HG02938 (cell line): ENCODE results near the gene TGFBR3.

Source experiments
- ATAC-seq: cut with Tn5 transposase; IDR thresholded peaks from one replicate; pipeline ENCODE4 v1.9.1; 2021; ENCODE audit warnings: mild to moderate bottlenecking, moderate library complexity; ENCODE audit not compliant: unreplicated experiment

TGFBR3 gene

GRCh38 chr1:91718877-91719276 lies 167.1 kb downstream of the TGFBR3 start:
- no peak for ATAC-seq

- ATAC-seq: no peak
Measured at GRCh38 chr1:91718368-91718767, 167.6 kb downstream of the TGFBR3 start.

GRCh38 chr1:91717839-91718238 lies 168.1 kb downstream of the TGFBR3 start:
- no peak for ATAC-seq

GRCh38 chr1:91716339-91716738 lies 169.6 kb downstream of the TGFBR3 start:
- no peak for ATAC-seq

GRCh38 chr1:91715416-91716000 lies 170.4 kb downstream of the TGFBR3 start:
- ATAC-seq: no peak

- ATAC-seq: no peak
Measured at GRCh38 chr1:91714867-91715381, 171.0 kb downstream of the TGFBR3 start.

GRCh38 chr1:91712981-91713841 lies 172.7 kb downstream of the TGFBR3 start:
- ATAC-seq: peak; percentile 64

- ATAC-seq: no peak
Measured at GRCh38 chr1:91712393-91712792, 173.6 kb downstream of the TGFBR3 start.

- no peak for ATAC-seq
Measured at GRCh38 chr1:91711504-91712247, 174.3 kb downstream of the TGFBR3 start.

GRCh38 chr1:91710261-91710660 lies 175.7 kb downstream of the TGFBR3 start:
- no peak for ATAC-seq

GRCh38 chr1:91708691-91709090 lies 177.3 kb downstream of the TGFBR3 start:
- ATAC-seq: no peak

GRCh38 chr1:91707890-91708218 lies 178.1 kb downstream of the TGFBR3 start:
- ATAC-seq: no peak

- ATAC-seq: no peak
Measured at GRCh38 chr1:91707114-91707889, 178.6 kb downstream of the TGFBR3 start.

- no peak for ATAC-seq
Measured at GRCh38 chr1:91706140-91706957, 179.6 kb downstream of the TGFBR3 start.

- ATAC-seq: no peak
Measured at GRCh38 chr1:91704746-91705145, 181.2 kb downstream of the TGFBR3 start.

GRCh38 chr1:91703095-91703494 lies 182.9 kb downstream of the TGFBR3 start:
- no peak for ATAC-seq

- no peak for ATAC-seq
Measured at GRCh38 chr1:91701472-91701869, 184.5 kb downstream of the TGFBR3 start.

GRCh38 chr1:91700771-91701471 lies 185.0 kb downstream of the TGFBR3 start:
- ATAC-seq: no peak

- no peak for ATAC-seq
Measured at GRCh38 chr1:91700332-91700731, 185.6 kb downstream of the TGFBR3 start.
